Astrocyte (in vitro differentiated cells and primary cell): ENCODE measurements around the gene SPDYE17.
"Not testable (repeated sequence)": the region's sequence is repeated elsewhere in the genome, so short reads cannot be mapped to it uniquely, and the experiment has no call there.

Source experiments
- CTCF ChIP-seq: IDR thresholded peaks from 2 replicates; pipeline ENCODE4 v1.5.1; 2011; ENCODE audit warnings: low read depth, mild to moderate bottlenecking, inconsistent platforms, low read length, moderate library complexity; ENCODE audit not compliant: insufficient read depth
- EZH2 ChIP-seq: IDR thresholded peaks from 2 replicates; pipeline ENCODE4 v1.6.1; 2012; ENCODE audit warnings: mild to moderate bottlenecking, low read length, inconsistent platforms; ENCODE audit not compliant: insufficient read depth

DNA sequence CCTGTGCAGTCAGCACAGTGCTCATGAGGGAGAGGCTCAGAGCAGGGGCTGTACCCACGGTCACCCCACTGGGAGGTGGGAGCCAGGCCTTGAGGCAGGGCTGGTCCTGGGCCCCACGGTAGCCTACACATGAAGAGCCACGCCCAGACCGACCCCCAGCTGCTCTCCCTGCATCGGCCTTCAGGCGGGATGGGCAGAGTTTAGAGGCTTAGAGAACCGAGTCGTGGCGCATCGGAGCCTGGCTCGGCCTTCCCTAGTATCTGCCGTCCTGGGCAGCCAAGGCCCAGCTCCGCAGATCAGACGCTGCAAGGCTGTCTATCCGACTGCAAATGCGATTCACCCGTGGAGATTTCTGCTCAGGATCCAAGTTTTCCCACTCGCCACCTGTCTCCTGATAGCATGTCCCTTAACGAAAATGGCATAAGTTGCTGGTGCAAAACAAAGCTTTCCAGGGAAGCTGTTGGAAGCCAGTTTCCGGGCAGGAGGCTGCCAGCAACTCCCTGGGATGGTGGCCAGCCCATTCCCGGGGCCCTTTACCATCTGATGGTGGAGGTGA lies 29.4 kb downstream of the SPDYE17 start:
- TF ChIP-seq EZH2, CTCF: not testable (repeated sequence)
